K562 (cell line): Measurements from ENCODE around the gene RBMS3. TPM values are rescaled to one million over a fixed set of nuclear protein-coding genes. Genes with fewer than 3 reads are reported as not detected.

Experiments used
- ATAC-seq: fragments of 200-7000 bp; cut with Tn5 transposase; 3 replicates; pipeline ENCODE4 v1.9.1; 2020; ENCODE audit warnings: moderate library complexity
- BruUV-seq: library from RNA; stranded (reverse); fragments of 400-500 nt; replicated peaks from 2 replicates; lab custom pipeline; 2021; lab: Mats Ljungman, UMichigan
- CTCF ChIA-PET: fragments of 300-600 bp; formaldehyde crosslinking; extraction: SDS; loops from one replicate; lab custom pipeline; 2021; ENCODE audit warnings: low intra/inter-chr PET ratio; lab: Yijun Ruan, JAX
- POLR2A ChIA-PET: fragments of 300-600, 350-650 bp; sonication (Branson Sonifier 250); formaldehyde crosslinking; extraction: SDS; loops from one replicate; lab custom pipeline; 2021; ENCODE audit warnings: antibody characterized with exemption, inconsistent platforms; lab: Yijun Ruan, JAX
- DNase-seq, 4 experiments: peaks; one replicate each; pipeline versions ENCODE4 v3.0.0 to v3.0.0-alpha.2; 2011 to 2018; ENCODE audit warnings: low spot score in 3 of 4, mixed read lengths in 3 of 4; ENCODE audit errors: extremely low read depth in 1 of 4
- FAIRE-seq: peaks from 2 replicates; lab custom pipeline; 2011; peaks lifted over from hg19 to GRCh38; lab: Jason Lieb, UNC
- H2AFZ ChIP-seq: 2 replicates; pipeline ENCODE4 v1.6.0; 2011; ENCODE audit warnings: low read depth, low read length, control low read depth, inconsistent platforms
- H3K27ac ChIP-seq: fragments of 200-600 bp; 3 replicates; pipeline ENCODE4 v1.8.0; 2011; ENCODE audit warnings: low read depth, mild to moderate bottlenecking, control low read depth, inconsistent platforms, low read length, moderate library complexity, mixed read lengths; ENCODE audit errors: extremely low read depth
- H3K27me3 ChIP-seq, 2 experiments: fragments of 300-600 bp in 1 of 2; 2 replicates in 1 of 2; 3 replicates in 1 of 2; pipeline versions ENCODE4 v1.6.0 to v1.8.0; 2011; ENCODE audit warnings: inconsistent platforms in 2 of 2, low read length in 2 of 2, mild to moderate bottlenecking in 1 of 2, mixed read lengths in 1 of 2, moderate library complexity in 1 of 2; ENCODE audit not compliant: control insufficient read depth in 2 of 2, insufficient read depth in 2 of 2
- H3K36me3 ChIP-seq: fragments of 300-600 bp; 3 replicates; pipeline ENCODE4 v1.8.0; 2011; ENCODE audit warnings: mild to moderate bottlenecking, low read length, inconsistent platforms; ENCODE audit not compliant: control insufficient read depth, insufficient read depth
- H3K4me1 ChIP-seq, 2 experiments: fragments of 200-600 bp in 1 of 2; replicated peaks in 1 of 2; 2 replicates in 1 of 2; 3 replicates in 1 of 2; pipeline versions ENCODE4 v1.5.1 to v1.8.0; 2011; ENCODE audit warnings: inconsistent platforms in 2 of 2, low read length in 2 of 2, mild to moderate bottlenecking in 1 of 2, mixed read lengths in 1 of 2, moderate library complexity in 1 of 2; ENCODE audit not compliant: control insufficient read depth in 2 of 2, insufficient read depth in 2 of 2
- H3K4me2 ChIP-seq: 2 replicates; pipeline ENCODE4 v1.6.1; 2011; ENCODE audit warnings: low read length, control low read depth, inconsistent platforms, mixed read lengths; ENCODE audit not compliant: insufficient read depth
- H3K4me3 ChIP-seq: fragments of 200-600 bp; sonication (generic), shearing (Covaris generic); 2 replicates; pipeline ENCODE4 v1.5.1; 2016; ENCODE audit warnings: control low read depth, inconsistent platforms
- H3K79me2 ChIP-seq: fragments of 200-600 bp; 3 replicates; pipeline ENCODE4 v1.8.0; 2011; ENCODE audit warnings: low read length, inconsistent platforms; ENCODE audit not compliant: control insufficient read depth, insufficient read depth
- H3K9ac ChIP-seq, 2 experiments: 2 replicates each; pipeline versions ENCODE4 v1.6.0 to v1.6.1; 2011; ENCODE audit warnings: low read depth in 2 of 2, low read length in 2 of 2, control low read depth in 1 of 2, inconsistent platforms in 1 of 2, mild to moderate bottlenecking in 1 of 2, mixed read lengths in 1 of 2; ENCODE audit not compliant: insufficient read depth in 1 of 2
- H3K9me1 ChIP-seq: one replicate; pipeline ENCODE4 v1.6.0; 2011; ENCODE audit warnings: inconsistent platforms, mild to moderate bottlenecking, low read length, moderate library complexity; ENCODE audit not compliant: control insufficient read depth, insufficient read depth
- H3K9me3 ChIP-seq: replicated peaks from 2 replicates; pipeline ENCODE4 v1.5.1; 2011; ENCODE audit warnings: low read depth, low read length, inconsistent platforms; ENCODE audit not compliant: control insufficient read depth, insufficient read depth
- H4K20me1 ChIP-seq: replicated peaks from 2 replicates; pipeline ENCODE4 v1.6.1; 2011; ENCODE audit warnings: low read length, inconsistent platforms, mixed read lengths; ENCODE audit not compliant: control insufficient read depth, insufficient read depth
- ARID2 ChIP-seq: fragments of 450-650 bp; IDR thresholded peaks from 2 replicates; pipeline ENCODE4 v1.6.1; 2017; ENCODE audit warnings: antibody characterized with exemption, mild to moderate bottlenecking
- CLOCK ChIP-seq: fragments of 250-450 bp; sonication (Bioruptor Pico); IDR thresholded peaks from 2 replicates; pipeline ENCODE4 v1.4.0; 2020; ENCODE audit warnings: mild to moderate bottlenecking, moderate library complexity, borderline replicate concordance
- HDAC1 ChIP-seq, 2 experiments: fragments of 450-650 bp; IDR thresholded peaks; 2 replicates each; pipeline ENCODE4 v1.6.1; 2016 to 2017; ENCODE audit warnings: inconsistent platforms in 1 of 2, mild to moderate bottlenecking in 1 of 2, moderate library complexity in 1 of 2
- HMGXB4 ChIP-seq: sonication (generic); formaldehyde crosslinking; IDR thresholded peaks from 2 replicates; pipeline ENCODE4 v1.8.1; 2023; ENCODE audit warnings: mild to moderate bottlenecking, missing genetic modification reagents
- MTA1 ChIP-seq: fragments of 450-650 bp; IDR thresholded peaks from 2 replicates; pipeline ENCODE4 v1.6.1; 2017; ENCODE audit warnings: borderline replicate concordance
- NR1H2 ChIP-seq: sonication (generic); formaldehyde crosslinking; IDR thresholded peaks from 2 replicates; pipeline ENCODE4 v1.4.0; 2020; ENCODE audit warnings: mild to moderate bottlenecking, missing genetic modification reagents
- PYGO2 ChIP-seq: fragments of 450-650 bp; IDR thresholded peaks from 2 replicates; pipeline ENCODE4 v1.6.1; 2016; ENCODE audit warnings: mild to moderate bottlenecking, missing genetic modification characterization, moderate library complexity, missing compliant biosample characterization
- TCF7L2 ChIP-seq: fragments of 150-350 bp; IDR thresholded peaks from 2 replicates; pipeline ENCODE4 v1.6.1; 2016; ENCODE audit warnings: low read depth, mild to moderate bottlenecking, low read length, moderate library complexity
- TFE3 ChIP-seq: fragments of 450-650 bp; formaldehyde crosslinking; IDR thresholded peaks from 2 replicates; pipeline ENCODE4 v1.4.0; 2020; ENCODE audit warnings: mild to moderate bottlenecking, mixed read lengths
- UBTF ChIP-seq, 2 experiments: IDR thresholded peaks; 2 replicates each; pipeline ENCODE4 v1.6.1; 2012; ENCODE audit warnings: improper control_type of control experiment in 2 of 2, low read depth in 2 of 2, low read length in 2 of 2, borderline replicate concordance in 1 of 2
- XRCC5 ChIP-seq: fragments of 200-400 bp; formaldehyde crosslinking; IDR thresholded peaks from 2 replicates; pipeline ENCODE4 v1.6.1; 2017; ENCODE audit warnings: low read depth, mild to moderate bottlenecking, low read length
- ZNF668 ChIP-seq: fragments of 250-450 bp; sonication (Bioruptor Pico); IDR thresholded peaks from 2 replicates; pipeline ENCODE4 v1.8.0; 2022; ENCODE audit warnings: mild to moderate bottlenecking, inconsistent platforms
- ZSCAN32 ChIP-seq: fragments of 450-650 bp; formaldehyde crosslinking; IDR thresholded peaks from 2 replicates; pipeline ENCODE4 v1.4.0; 2020; ENCODE audit warnings: mild to moderate bottlenecking, moderate library complexity
- WGBS: fragments of 100-300 bp; shearing (Covaris generic); methylation state at CpG from one replicate; pipeline ENCODE4 v1.1.6; 2016; ENCODE audit warnings: low coverage, mixed read lengths; ENCODE audit not compliant: insufficient coverage; ENCODE audit errors: missing lambda C conversion rate; 5-methylcytosine and 5-hydroxymethylcytosine counted together
- in situ Hi-C: fragments of 300-500 bp; cut with MboI; formaldehyde crosslinking; loops from 4 replicates; pipeline ENCODE4 v1.15.0; 2018; ENCODE audit warnings: inconsistent platforms, mixed read lengths
- intact Hi-C: fragments of 100-400 bp; cut with micrococcal nuclease; formaldehyde crosslinking; loops from 2 replicates; pipeline ENCODE4 v1.14.2; 2022
- polyA plus RNA-seq, 8 experiments: library from polyadenylated mRNA; depleted of rRNA in 4 of 8; stranded (reverse) in 5 of 8; unstranded in 3 of 8; fragments of >200 nt; fragmentation: Nextera tagmentation in 2 of 8; fragmentation: Illumina TruSeq in 1 of 8; extraction: Ambion mirVana in 2 of 8; extraction: Trizol in 1 of 8; gene quantifications; 2 replicates each; pipeline versions ENCODE4 v1.2.1 to v1.2.3, GENCODE V29; 2011 to 2014; ENCODE audit warnings: inconsistent platforms in 1 of 8, missing spikeins in 1 of 8
- total RNA-seq, 7 experiments: library from RNA; depleted of rRNA in 6 of 7; stranded (reverse); fragments of >200 nt in 6 of 7; fragmentation: Illumina TruSeq in 2 of 7; extraction: Trizol in 2 of 7; gene quantifications; 2 replicates each; pipeline versions ENCODE4 v1.2.1 to v1.2.3, GENCODE V29; 2011 to 2021; ENCODE audit warnings: low replicate concordance in 1 of 7

RBMS3 gene
- total and polyA plus RNA-seq, 9 of the 15 experiments (the other 6 are each of a cell fraction or from before 2014, with no cell fraction given) = 0.20 TPM; not detected in 8

- TF ChIP-seq UBTF (IDR thresholded peaks at IDR 0.05; ENCODE audit: borderline replicate concordance in 1 of 2, low read depth in 2 of 2, low read length in 2 of 2) (no peak), ARID2 (no peak), MTA1 (no peak), PYGO2 (tag) (no peak), HDAC1 (IDR thresholded peaks at IDR 0.05) (no peak), TCF7L2 (no peak), ZNF668 (CRISPR knock-in tag) (no peak), ZSCAN32 (CRISPR knock-in tag) (no peak)
Observed at GRCh38 chr3:29827756-29828155, 546.9 kb downstream of the RBMS3 start (continued).

- Histone ChIP-seq H2AFZ (no peak overlapping the region), H3K36me3 (no peaks in the 10 kb centered on the region), H3K9me3 (no peaks in the 10 kb centered on the region), H3K79me2 (no peaks in the 10 kb centered on the region), H3K27me3 (no peaks in the 10 kb centered on the region), H3K4me1 (no peaks in the 10 kb centered on the region), H3K9ac (no peak overlapping the region), H3K9me1 (no peaks in the 10 kb centered on the region), H3K27ac (no peak overlapping the region), H3K4me3 (no peak overlapping the region), H4K20me1 (no peaks in the 10 kb centered on the region), H3K4me2 (no peak overlapping the region)
- ChIA-PET CTCF (no interaction called here), POLR2A (no interaction called here)
- FAIRE-seq (no peak), DNase-seq (no peak), ATAC-seq (no peak)
- intact Hi-C loops (no loop called here), in situ Hi-C loops (no loop called here)
- no peak for TF ChIP-seq CLOCK (CRISPR knock-in tag)
- TF ChIP-seq XRCC5 = no peak
- TF ChIP-seq HMGXB4 (CRISPR knock-in tag) = no peak
- TF ChIP-seq TFE3 (CRISPR knock-in tag) = no peak
- no peak for TF ChIP-seq NR1H2
- BruUV-seq = no TSS peak
- WGBS = 2% methylated on average over 3 of the region's 3 CpGs
Observed at GRCh38 chr3:29829340-29829739, 548.5 kb downstream of the RBMS3 start.
